ENCODE measurements around the gene OR2A1. TPM values are rescaled to one million over a fixed set of nuclear protein-coding genes. Genes with fewer than 3 reads are reported as not detected.
"Not testable (repeated sequence)": the region's sequence is repeated elsewhere in the genome, so short reads cannot be mapped to it uniquely, and the experiment has no call there.

Gene OR2A1
- total RNA-seq, 1 experiment from 2014 or later = 0.15 TPM

DNA sequence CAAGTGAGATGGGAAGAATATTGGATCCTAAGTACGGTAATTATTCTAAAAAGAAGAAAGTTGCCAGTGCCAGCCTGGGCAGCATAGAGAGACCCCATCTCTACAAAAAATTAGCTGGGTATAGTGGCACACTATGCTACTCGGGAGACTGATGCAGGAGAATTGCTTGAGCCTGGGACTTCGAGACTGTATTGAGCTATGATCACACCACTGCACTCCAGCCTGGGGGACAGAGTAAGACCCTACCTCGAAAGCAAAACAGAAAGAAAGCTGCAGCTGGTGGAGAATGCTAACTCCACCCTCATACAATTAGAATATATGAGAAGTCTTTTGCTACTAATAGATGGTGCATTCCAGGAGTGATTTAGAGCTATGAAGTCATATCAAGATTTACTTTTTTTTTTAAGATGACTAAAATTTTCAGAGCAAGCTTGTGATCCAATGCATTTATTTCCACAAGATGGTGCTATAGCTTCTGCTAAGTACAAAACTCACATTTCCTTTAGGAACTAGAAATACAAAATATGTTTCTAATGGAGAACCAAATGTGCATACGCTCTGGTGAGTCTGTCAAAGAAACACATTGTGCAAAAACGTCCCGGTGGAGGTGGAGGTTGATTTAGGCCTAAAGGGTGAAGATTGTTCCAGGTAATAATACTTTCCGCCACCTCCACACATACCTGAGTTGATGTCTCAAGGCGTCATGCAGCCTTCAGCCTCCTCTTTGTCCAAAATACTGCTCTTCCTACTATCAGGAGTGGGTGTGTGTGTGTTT is 19.2 kb downstream of the OR2A1 start:
- H3K36me3 Mint-ChIP-seq; H3K4me1 Mint-ChIP-seq; H3K4me3 Mint-ChIP-seq; H3K27me3 Mint-ChIP-seq (ENCODE audit: low read depth); DNase-seq (ENCODE audit: low spot score); POLR2A ChIA-PET; H3K9me3 Mint-ChIP-seq: not testable (repeated sequence)
- CTCF ChIA-PET = interaction anchor here (0.6 to 1.2 kb wide), 3 partner anchors 113 to 1091 kb away, joined by 3 to 4 read pairs (median 4); no protein-coding TSS in a partner anchor
- H3K27ac Mint-ChIP-seq = peak overlapping the region; percentile 65
- ATAC-seq = peak; percentile 46

DNA sequence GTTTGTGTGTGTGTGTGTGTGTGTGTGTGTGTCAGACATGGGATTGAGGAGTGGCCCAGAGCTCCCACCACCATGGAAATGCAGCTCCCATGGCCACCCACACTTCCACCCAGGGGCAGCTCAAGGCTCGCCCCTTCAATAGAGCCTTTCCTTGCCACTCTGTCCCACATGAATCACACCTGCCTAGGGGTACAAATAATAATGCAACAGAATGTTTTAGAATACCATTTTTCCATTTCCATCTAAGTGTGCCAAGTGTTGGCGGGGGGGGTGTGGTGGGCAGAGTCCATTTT is 19.7 kb downstream of the OR2A1 start:
- peak; percentile 38 for ATAC-seq
- peak overlapping the region; percentile 65 for H3K27ac Mint-ChIP-seq
- H3K4me3 Mint-ChIP-seq; H3K27me3 Mint-ChIP-seq (ENCODE audit: low read depth); H3K9me3 Mint-ChIP-seq; POLR2A ChIA-PET; H3K4me1 Mint-ChIP-seq: not testable (repeated sequence)
- peaks cover 11% of the 10 kb centered on the region for H3K36me3 Mint-ChIP-seq
- DNase-seq (ENCODE audit: low spot score) = peak; percentile 3
- CTCF ChIA-PET = interaction anchor here (0.6 to 1.2 kb wide), 3 partner anchors 113 to 1092 kb away, joined by 3 to 4 read pairs (median 4); no protein-coding TSS in a partner anchor

DNA sequence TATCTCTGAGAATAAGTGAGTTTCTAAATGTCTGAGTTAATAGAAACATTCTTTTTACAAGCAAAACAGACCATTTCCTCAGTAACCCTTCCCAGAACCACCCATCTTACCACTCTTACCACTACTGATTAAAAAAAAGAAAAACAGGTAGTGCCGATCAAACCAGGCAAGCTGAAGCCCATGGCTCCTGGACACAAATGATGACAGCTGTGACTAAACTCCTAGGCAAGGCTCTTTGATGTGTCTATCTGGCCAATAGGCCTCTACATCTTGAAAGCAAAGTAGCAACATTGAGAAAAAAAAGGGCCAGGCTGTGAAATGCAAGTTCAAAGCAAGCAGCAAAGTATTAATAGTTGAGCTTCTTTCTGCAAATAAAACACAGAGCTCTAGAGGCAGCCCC is 36.4 kb downstream of the OR2A1 start:
- H3K9me3 Mint-ChIP-seq; H3K27ac Mint-ChIP-seq; H3K36me3 Mint-ChIP-seq; CTCF ChIA-PET; H3K27me3 Mint-ChIP-seq (ENCODE audit: low read depth); DNase-seq (ENCODE audit: low spot score); POLR2A ChIA-PET; H3K4me3 Mint-ChIP-seq; ATAC-seq: not testable (repeated sequence)
- H3K4me1 Mint-ChIP-seq = peaks cover 21% of the 10 kb centered on the region

DNA sequence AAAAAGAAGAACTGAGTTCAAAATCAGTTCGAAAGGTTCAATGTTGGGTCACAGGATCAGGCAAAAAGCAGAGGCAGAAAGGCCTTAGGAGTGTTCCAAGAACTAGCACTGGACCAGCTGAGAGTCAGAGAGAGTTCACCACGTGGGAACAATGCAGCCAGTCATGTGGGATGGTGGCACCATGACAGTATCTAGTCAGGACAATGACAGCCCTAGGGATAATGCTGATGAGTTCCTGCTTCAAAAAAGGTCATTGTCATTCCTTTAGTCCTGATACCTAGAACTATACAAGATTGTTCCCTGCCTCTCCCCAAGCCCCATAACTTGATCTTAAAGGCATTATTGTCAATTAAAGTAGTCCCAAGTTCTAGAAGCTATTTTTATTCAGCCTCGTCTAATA is 39.4 kb downstream of the OR2A1 start:
- CTCF ChIA-PET = not testable (repeated sequence)
- H3K4me1 Mint-ChIP-seq = peaks cover 21% of the 10 kb centered on the region

DNA sequence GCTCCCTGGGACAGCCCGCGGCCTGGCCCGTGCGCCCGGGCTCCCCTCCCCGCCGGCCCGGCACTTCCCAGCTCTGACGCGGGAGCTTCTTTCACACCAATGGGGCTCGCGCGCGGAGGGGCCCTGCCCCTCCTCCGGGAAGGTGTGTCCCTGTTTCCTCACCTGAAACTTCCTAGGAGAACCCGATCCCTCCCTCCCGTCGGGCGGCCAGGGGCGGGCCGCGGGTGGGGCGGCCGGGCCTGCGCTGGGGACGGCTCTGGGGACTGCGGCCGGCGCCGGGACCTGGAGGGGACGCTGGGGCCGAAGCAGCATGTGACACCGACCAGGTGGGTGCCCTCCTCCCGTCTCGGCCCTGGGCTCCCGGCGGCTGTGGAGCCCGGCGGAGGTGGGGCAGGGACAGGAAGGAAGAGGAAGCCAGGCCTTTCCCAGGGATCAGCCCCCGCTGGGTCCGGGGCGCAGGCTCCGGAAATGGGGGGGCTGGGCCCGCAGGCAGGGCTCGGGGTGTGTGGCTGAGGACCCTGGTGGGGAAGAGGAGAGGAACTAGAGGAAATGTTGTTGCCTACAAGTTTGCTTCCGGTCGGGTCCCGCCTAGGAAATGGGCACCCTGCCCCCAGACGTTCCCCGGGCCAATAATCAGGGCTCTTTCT is 43.1 kb downstream of the OR2A1 start, which contains the start of gene ARHGEF5:
Gene ARHGEF5, plus strand, starts transcription at position 227 of the 647 bp plus-strand sequence. CDS start 7,268 bp downstream, outside the sequence.
- CTCF ChIA-PET; H3K9me3 Mint-ChIP-seq; POLR2A ChIA-PET; H3K27me3 Mint-ChIP-seq (ENCODE audit: low read depth); H3K36me3 Mint-ChIP-seq; DNase-seq (ENCODE audit: low spot score): not testable (repeated sequence)
- ATAC-seq = peak; percentile 83
- Mint-ChIP-seq H3K27ac (peak within 1 kb of the TSS; percentile 98), H3K4me3 (peak within 1 kb of the TSS; percentile 90), H3K4me1 (peaks cover 24% of the 10 kb centered on the region)

More for the DNA sequence above, 39.4 kb downstream of the OR2A1 start:
- H3K27me3 Mint-ChIP-seq (ENCODE audit: low read depth); DNase-seq (ENCODE audit: low spot score); ATAC-seq; H3K9me3 Mint-ChIP-seq; POLR2A ChIA-PET; H3K36me3 Mint-ChIP-seq; H3K4me3 Mint-ChIP-seq: not testable (repeated sequence)
- TF ChIP-seq, protein P1, sequence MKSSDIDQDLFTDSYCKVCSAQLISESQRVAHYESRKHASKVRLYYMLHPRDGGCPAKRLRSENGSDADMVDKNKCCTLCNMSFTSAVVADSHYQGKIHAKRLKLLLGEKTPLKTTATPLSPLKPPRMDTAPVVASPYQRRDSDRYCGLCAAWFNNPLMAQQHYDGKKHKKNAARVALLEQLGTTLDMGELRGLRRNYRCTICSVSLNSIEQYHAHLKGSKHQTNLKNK (CRISPR knock-in tag; IDR thresholded peaks at IDR 0.05) = 0 out of 2 replicates have a peak, but pooled peaks have one; percentile 21
- H3K27ac Mint-ChIP-seq = peak overlapping the region; percentile 26; the same call in 1 of the 2 replicates

DNA sequence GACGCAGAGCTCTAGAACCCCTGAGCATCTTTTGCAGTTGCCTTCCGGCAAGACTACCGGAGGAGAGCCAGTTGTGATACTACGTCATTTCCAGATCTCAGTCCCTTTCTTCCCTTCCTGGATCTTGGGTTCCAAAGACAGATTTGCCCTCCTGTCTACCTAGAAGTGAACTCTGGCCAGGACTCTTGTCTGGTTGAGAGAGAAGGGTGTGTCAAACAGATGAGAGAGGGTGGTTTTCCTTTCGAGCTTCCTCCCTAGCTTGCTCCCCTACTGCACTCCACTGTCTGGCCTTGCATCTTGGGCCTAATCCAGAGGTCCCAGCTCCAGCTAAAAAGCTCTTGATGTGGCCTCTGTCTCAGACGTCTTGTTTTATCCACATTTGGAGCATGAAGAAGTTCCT is 44.0 kb downstream of the OR2A1 start:
- ATAC-seq, H3K4me3 Mint-ChIP-seq: not testable (repeated sequence)

DNA sequence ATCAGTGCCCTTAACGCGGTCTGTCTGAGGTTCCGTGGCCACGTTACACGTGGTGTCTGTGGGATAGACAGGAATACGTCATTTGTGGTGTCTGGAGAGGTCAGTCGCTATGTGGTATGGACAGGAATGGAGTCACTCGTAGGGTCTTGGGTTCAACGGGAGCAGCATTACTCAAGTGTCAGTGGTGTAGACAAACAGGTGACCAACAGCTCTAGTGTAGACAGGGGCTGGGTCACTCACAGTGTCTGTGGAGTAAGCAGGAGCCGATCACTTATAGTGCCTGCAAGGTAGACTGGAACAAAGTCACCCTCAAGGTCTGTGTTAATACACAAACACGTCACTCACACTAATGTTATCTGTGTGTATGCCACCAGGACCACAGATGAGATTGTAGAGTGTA is 44.6 kb downstream of the OR2A1 start:
- H3K27me3 Mint-ChIP-seq (ENCODE audit: low read depth); H3K36me3 Mint-ChIP-seq; DNase-seq (ENCODE audit: low spot score); H3K9me3 Mint-ChIP-seq; POLR2A ChIA-PET; H3K4me3 Mint-ChIP-seq; CTCF ChIA-PET; H3K27ac Mint-ChIP-seq; ATAC-seq: not testable (repeated sequence)
- H3K4me1 Mint-ChIP-seq = peaks cover 21% of the 10 kb centered on the region

More for the DNA sequence above, 44.0 kb downstream of the OR2A1 start:
- H3K27me3 Mint-ChIP-seq (ENCODE audit: low read depth); H3K27ac Mint-ChIP-seq; H3K36me3 Mint-ChIP-seq; DNase-seq (ENCODE audit: low spot score); POLR2A ChIA-PET; CTCF ChIA-PET; H3K9me3 Mint-ChIP-seq: not testable (repeated sequence)
- H3K4me1 Mint-ChIP-seq = peaks cover 24% of the 10 kb centered on the region

DNA sequence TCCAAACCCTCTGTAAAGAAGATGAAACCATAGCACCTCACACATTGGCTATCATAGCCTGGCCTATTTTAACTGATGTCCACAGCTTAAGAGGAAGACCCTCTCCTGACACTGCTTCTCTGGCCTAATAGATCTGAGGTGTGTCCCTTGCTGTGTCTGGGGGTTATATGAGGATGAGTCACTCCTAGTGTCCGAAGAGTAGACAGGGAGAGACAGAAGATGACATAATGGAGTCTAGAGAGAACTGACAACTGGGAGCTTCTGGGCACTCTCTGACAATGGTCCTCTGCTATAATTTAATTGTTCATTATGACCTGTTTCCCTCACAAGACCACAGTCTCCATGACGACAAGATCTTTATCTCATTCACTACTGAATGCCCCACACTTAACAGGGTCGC is 49.8 kb downstream of the OR2A1 start:
- ATAC-seq; H3K27ac Mint-ChIP-seq; H3K27me3 Mint-ChIP-seq (ENCODE audit: low read depth); H3K4me3 Mint-ChIP-seq; H3K36me3 Mint-ChIP-seq; H3K4me1 Mint-ChIP-seq; DNase-seq (ENCODE audit: low spot score); POLR2A ChIA-PET; CTCF ChIA-PET; H3K9me3 Mint-ChIP-seq: not testable (repeated sequence)

DNA sequence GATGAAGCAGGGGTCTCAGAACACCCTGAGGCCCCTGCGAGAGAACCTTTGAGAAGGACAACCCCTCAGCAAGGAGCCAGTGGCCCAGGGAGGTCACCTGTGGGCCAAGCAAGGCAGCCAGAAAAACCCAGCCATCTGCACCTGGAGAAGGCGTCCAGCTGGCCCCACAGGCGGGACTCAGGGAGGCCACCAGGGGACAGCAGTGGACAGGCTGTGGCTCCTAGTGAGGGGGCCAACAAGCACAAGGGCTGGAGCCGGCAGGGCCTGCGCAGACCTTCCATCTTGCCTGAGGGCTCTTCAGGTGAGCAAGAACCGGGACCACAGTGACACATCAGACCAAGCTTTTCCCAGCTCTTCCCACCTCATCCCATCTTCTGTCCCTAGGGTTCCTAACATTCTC is 53.3 kb downstream of the OR2A1 start:
- ATAC-seq = peak; percentile 64
- CTCF ChIA-PET; H3K27ac Mint-ChIP-seq; H3K4me1 Mint-ChIP-seq; H3K36me3 Mint-ChIP-seq; H3K4me3 Mint-ChIP-seq; H3K9me3 Mint-ChIP-seq; DNase-seq (ENCODE audit: low spot score); H3K27me3 Mint-ChIP-seq (ENCODE audit: low read depth); POLR2A ChIA-PET: not testable (repeated sequence)

DNA sequence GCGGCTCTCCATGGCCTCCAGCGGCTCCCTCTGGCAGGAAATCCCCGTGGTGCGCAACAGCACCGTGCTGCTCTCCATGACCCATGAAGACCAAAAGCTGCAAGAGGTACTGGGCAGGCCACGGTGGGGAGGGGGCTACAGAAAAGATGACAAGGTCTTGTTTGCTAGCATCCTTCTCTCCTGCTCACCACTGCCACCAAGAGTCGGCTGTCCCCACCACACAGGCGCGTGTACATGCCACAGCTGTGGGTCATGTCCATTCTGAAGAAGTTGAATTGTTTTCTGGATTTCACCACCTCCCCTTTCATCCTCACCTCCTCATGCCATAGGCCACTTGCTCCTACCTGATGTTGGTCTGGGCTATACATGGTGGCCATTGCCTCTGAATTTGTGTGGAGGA is 55.0 kb downstream of the OR2A1 start:
- POLR2A ChIA-PET; DNase-seq (ENCODE audit: low spot score); H3K4me1 Mint-ChIP-seq; H3K4me3 Mint-ChIP-seq; H3K36me3 Mint-ChIP-seq; H3K27ac Mint-ChIP-seq; H3K27me3 Mint-ChIP-seq (ENCODE audit: low read depth); H3K9me3 Mint-ChIP-seq; CTCF ChIA-PET: not testable (repeated sequence)
- peak; percentile 64 for ATAC-seq

DNA sequence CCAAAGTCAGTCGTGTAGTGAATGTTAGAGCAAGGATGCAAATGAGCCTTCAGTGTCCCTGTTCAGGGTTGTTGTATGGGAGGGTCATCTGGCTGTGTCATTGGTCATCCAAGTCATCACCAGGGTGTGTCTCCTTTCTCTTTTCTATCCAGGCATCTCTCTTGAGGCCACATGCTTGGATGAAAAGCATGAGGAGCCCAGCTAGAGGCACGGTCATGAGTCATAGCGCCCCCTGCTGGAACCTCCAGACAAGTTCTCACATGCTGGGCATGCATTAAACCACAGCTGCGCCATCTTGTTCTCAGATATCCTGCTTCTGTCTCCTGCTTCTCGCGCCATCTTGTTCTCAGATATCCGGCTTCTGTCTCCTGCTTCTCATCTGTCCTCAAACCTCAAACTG is 57.0 kb downstream of the OR2A1 start:
- ATAC-seq = peak; percentile 61
- DNase-seq (ENCODE audit: low spot score); H3K9me3 Mint-ChIP-seq; H3K36me3 Mint-ChIP-seq; POLR2A ChIA-PET; H3K4me1 Mint-ChIP-seq; CTCF ChIA-PET; H3K27me3 Mint-ChIP-seq (ENCODE audit: low read depth); H3K4me3 Mint-ChIP-seq; H3K27ac Mint-ChIP-seq: not testable (repeated sequence)
